ENCODE data around the gene TRIM15.

TRIM15 gene

DNA sequence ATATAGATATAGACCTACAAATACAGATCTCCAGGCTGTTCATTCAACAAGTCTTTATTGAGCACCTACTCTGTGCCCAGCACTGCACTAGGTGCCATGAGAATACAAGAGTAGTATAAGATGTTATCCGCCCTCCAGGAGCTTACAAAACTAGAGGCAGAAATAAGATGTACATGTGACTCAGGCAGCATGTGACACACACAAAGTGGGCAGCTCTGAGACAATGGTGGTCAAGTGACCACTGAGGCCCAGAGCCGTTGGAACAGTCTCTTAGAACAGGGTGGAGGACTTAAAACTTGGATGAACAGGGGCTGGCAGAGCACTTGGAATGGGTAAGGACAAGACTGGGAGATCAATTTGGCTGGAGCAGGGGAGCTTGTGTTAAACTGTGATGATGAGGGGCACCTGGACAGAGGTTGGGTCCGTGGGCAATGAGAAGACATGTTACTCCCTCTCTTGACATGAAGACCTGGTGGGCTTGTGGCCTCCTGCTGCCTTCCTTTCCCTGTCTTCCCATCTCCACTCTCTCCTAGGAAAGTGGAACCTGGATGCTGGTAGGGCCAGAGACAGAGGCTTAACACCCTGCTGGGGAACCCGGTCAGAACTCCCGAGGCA is 21.2 kb downstream of the TRIM15 start:
- peaks cover 0 to 1% (median 0%) of the 10 kb centered on the region in 5 experiments for H3K27me3 ChIP-seq (replicated peaks in 2 of 5; ENCODE audit: control insufficient read depth in 4 of 5, insufficient read depth in 5 of 5, low read length in 4 of 5)
- POLR2A ChIA-PET, result no interaction called here
- H3K36me3 ChIP-seq (ENCODE audit: control insufficient read depth in 4 of 4, insufficient read depth in 4 of 4, low read length in 3 of 4), result peaks cover 14 to 37% (median 28%) of the 10 kb centered on the region in 4 experiments
- H3K27ac ChIP-seq (ENCODE audit: insufficient read depth in 1 of 2, low read depth in 1 of 2, low read length in 2 of 2, poor library complexity in 1 of 2, severe bottlenecking in 2 of 2), result no peak overlapping the region
- no peak overlapping the region for H3K4me3 ChIP-seq (ENCODE audit: control insufficient read depth in 1 of 7, extremely low read depth in 1 of 7, insufficient read depth in 4 of 7, low read depth in 2 of 7, low read length in 6 of 7)
- H3K4me1 ChIP-seq (ENCODE audit: control extremely low read depth in 1 of 4, control insufficient read depth in 4 of 4, insufficient read depth in 4 of 4, low read length in 3 of 4), result no peaks in the 10 kb centered on the region
- CTCF ChIA-PET, result interaction anchor here (0.8 to 1.2 kb wide), 2 partner anchors 9 to 16 kb away, joined by 3 read pairs; no protein-coding TSS in a partner anchor
- peaks cover 0 to 4% (median 2%) of the 10 kb centered on the region in 5 experiments for H3K9me3 ChIP-seq (ENCODE audit: control extremely low read depth in 1 of 5, control insufficient read depth in 4 of 5, insufficient read depth in 2 of 5, low read depth in 1 of 5, low read length in 4 of 5)
- 100% methylated on average over 2 of the region's 5 CpGs for WGBS (ENCODE audit: insufficient coverage)
- DNase-seq, result no peak

DNA sequence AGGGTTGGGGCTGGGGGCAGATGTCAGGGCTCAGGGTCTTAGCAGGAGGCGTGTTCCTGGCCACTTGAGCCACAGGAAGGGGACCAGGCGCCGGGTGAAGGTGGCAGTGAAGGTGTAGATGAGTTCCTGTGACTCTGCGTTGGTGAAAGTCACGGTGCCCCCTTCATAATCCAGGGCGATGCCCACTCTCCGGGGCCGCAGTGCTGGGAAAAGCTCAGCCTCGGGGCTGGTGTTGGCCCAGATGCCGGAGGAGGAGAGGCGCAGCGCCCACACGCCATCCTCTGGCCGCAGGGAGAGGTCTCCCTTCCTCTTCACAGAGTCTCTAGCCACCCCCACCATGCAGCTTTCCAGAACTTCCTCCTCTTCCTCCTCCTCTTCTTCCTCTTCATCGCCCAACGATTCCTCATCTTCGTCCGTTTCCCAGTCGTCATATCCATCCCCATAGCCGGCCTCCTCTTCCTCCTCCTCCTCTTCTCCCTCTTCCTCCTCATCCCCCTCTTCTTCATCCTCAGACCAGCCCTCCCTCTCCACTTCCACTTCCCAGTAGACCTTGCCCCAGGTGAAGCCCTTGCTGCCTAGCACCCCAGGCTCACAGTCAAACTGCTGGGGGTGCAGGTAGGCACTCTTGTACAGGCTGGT is 22.6 kb downstream of the TRIM15 start:
- Histone ChIP-seq H3K36me3 (ENCODE audit: control insufficient read depth in 4 of 4, insufficient read depth in 4 of 4, low read length in 3 of 4) (peaks cover 14 to 51% (median 34%) of the 10 kb centered on the region in 4 experiments), H3K4me3 (ENCODE audit: control insufficient read depth in 1 of 7, extremely low read depth in 1 of 7, insufficient read depth in 4 of 7, low read depth in 2 of 7, low read length in 6 of 7) (no peak overlapping the region), H3K9me3 (ENCODE audit: control extremely low read depth in 1 of 5, control insufficient read depth in 4 of 5, insufficient read depth in 2 of 5, low read depth in 1 of 5, low read length in 4 of 5) (no peaks in the 10 kb centered on the region), H3K27ac (ENCODE audit: insufficient read depth in 1 of 2, low read depth in 1 of 2, low read length in 2 of 2, poor library complexity in 1 of 2, severe bottlenecking in 2 of 2) (no peak overlapping the region), H3K27me3 (replicated peaks in 2 of 5; ENCODE audit: control insufficient read depth in 4 of 5, insufficient read depth in 5 of 5, low read length in 4 of 5) (no peaks in the 10 kb centered on the region), H3K4me1 (ENCODE audit: control extremely low read depth in 1 of 4, control insufficient read depth in 4 of 4, insufficient read depth in 4 of 4, low read length in 3 of 4) (no peaks in the 10 kb centered on the region)
- WGBS (ENCODE audit: insufficient coverage), result 94% methylated on average over 17 of the region's 20 CpGs
- CTCF ChIA-PET, result interaction anchor here (1.2 kb wide), 1 partner anchor 15 kb away, joined by 3 read pairs; no protein-coding TSS in a partner anchor
- no peak for DNase-seq
- POLR2A ChIA-PET, result no interaction called here

DNA sequence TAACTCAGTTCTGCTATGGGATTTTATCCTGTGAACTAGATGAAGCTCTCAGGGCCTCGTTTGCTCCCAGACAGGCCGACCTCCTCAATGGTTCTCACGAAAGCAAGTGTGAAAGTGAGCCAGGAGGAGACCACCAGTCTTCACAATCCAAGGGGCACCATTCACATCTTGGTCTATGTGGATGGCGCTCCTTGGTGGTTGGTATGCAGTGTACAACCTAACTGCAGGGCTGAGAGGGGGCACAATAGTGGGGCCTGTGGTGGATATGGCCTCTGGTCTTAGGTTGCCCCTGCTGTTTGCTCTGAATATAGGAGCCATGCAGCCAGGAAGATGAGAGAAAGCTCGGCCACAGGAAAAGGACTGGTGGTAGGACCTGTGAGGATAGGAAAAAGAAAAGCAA is 25.2 kb downstream of the TRIM15 start:
- 97% methylated on average over 5 of the region's 5 CpGs for WGBS (ENCODE audit: insufficient coverage)
- ChIA-PET CTCF (no interaction called here), POLR2A (no interaction called here)
- H3K27me3 ChIP-seq (replicated peaks in 2 of 5; ENCODE audit: control insufficient read depth in 4 of 5, insufficient read depth in 5 of 5, low read length in 4 of 5), result no peaks in the 10 kb centered on the region
- no peak overlapping the region for H3K27ac ChIP-seq (ENCODE audit: insufficient read depth in 1 of 2, low read depth in 1 of 2, low read length in 2 of 2, poor library complexity in 1 of 2, severe bottlenecking in 2 of 2)
- no peak overlapping the region for H3K4me3 ChIP-seq (ENCODE audit: control insufficient read depth in 1 of 7, extremely low read depth in 1 of 7, insufficient read depth in 4 of 7, low read depth in 2 of 7, low read length in 6 of 7)
- H3K36me3 ChIP-seq (ENCODE audit: control insufficient read depth in 4 of 4, insufficient read depth in 4 of 4, low read length in 3 of 4), result peaks cover 14 to 60% (median 42%) of the 10 kb centered on the region in 4 experiments
- H3K9me3 ChIP-seq (ENCODE audit: control extremely low read depth in 1 of 5, control insufficient read depth in 4 of 5, insufficient read depth in 2 of 5, low read depth in 1 of 5, low read length in 4 of 5), result no peaks in the 10 kb centered on the region
- no peaks in the 10 kb centered on the region for H3K4me1 ChIP-seq (ENCODE audit: control extremely low read depth in 1 of 4, control insufficient read depth in 4 of 4, insufficient read depth in 4 of 4, low read length in 3 of 4)
- no peak for DNase-seq

DNA sequence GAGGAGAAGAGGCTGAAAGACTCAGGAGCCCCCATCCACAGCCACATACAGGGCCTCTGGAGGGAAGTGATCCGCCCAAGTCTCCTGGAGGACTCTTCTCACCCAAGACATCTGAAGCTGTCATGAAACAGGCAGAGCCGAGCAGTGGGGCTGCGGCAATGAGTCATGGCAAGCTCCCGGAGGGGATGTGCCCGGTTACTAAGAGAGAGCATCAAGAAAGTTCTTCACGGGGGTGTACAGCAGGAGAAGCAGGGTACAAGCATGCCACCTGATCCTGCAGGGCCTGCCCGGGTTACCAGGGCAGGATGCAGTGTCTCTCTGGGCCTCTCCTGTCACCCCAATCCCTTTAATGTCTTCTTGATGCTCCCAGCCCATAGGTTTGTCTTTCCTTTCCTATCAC is 28.7 kb downstream of the TRIM15 start:
- Histone ChIP-seq H3K9me3 (ENCODE audit: control extremely low read depth in 1 of 5, control insufficient read depth in 4 of 5, insufficient read depth in 2 of 5, low read depth in 1 of 5, low read length in 4 of 5) (no peaks in the 10 kb centered on the region), H3K4me3 (ENCODE audit: control insufficient read depth in 1 of 7, extremely low read depth in 1 of 7, insufficient read depth in 4 of 7, low read depth in 2 of 7, low read length in 6 of 7) (no peak overlapping the region), H3K4me1 (ENCODE audit: control extremely low read depth in 1 of 4, control insufficient read depth in 4 of 4, insufficient read depth in 4 of 4, low read length in 3 of 4) (no peaks in the 10 kb centered on the region), H3K27ac (ENCODE audit: insufficient read depth in 1 of 2, low read depth in 1 of 2, low read length in 2 of 2, poor library complexity in 1 of 2, severe bottlenecking in 2 of 2) (no peak overlapping the region), H3K27me3 (replicated peaks in 2 of 5; ENCODE audit: control insufficient read depth in 4 of 5, insufficient read depth in 5 of 5, low read length in 4 of 5) (no peaks in the 10 kb centered on the region), H3K36me3 (ENCODE audit: control insufficient read depth in 4 of 4, insufficient read depth in 4 of 4, low read length in 3 of 4) (peaks cover 5 to 65% (median 35%) of the 10 kb centered on the region in 4 experiments)
- POLR2A ChIA-PET, result no interaction called here
- CTCF ChIA-PET, result interaction anchor here (0.8 to 1.7 kb wide), 2 partner anchors 12 to 89 kb away, joined by 3 to 4 read pairs; no protein-coding TSS in a partner anchor
- DNase-seq, result no peak
- WGBS (ENCODE audit: insufficient coverage), result 98% methylated on average over 7 of the region's 7 CpGs

DNA sequence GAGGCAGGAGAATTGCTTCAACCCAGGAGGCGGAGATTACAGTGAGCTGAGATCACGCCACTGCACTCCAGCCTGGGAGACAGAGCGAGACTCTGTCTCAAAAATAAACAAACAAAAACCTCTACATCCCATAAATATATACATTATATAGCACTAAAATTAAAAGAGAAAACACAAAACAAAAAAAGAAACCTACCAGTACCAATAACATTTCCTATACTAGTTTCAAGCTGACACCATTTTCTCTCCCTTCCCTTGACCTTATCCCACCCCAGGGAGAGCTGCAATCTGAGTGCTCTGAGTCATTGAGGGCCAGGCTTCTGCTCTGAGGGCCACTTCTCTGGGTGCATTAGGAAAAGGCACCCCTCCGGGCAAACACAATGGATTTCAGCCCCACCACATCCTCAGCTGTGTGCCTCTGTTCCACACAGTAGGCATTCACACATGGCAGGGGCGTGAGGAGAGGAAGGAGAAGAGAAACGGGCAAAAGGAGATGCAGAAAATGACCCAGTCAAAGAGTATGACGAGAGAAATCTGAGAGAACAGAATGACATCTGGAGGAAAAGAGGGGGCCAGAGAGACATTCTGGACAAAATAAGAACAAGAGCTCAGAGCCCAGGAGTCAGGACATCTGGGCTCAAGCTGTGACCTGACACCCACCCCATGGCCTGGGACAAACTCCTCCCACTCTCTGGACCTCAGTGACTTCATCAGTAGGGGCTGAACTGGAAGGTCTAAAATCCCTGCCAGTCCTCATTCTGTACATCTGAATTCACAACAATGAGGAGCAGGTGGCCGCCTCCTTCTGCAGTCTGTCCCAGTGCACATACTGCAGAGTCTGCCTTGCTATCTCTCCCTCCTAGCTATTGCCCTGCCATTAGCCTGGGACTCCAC is 31.7 kb downstream of the TRIM15 start:
- no peak for DNase-seq
- Histone ChIP-seq H3K4me3 (ENCODE audit: control insufficient read depth in 1 of 7, extremely low read depth in 1 of 7, insufficient read depth in 4 of 7, low read depth in 2 of 7, low read length in 6 of 7) (no peak overlapping the region), H3K36me3 (ENCODE audit: control insufficient read depth in 4 of 4, insufficient read depth in 4 of 4, low read length in 3 of 4) (peaks cover 0 to 70% (median 30%) of the 10 kb centered on the region in 4 experiments), H3K27ac (ENCODE audit: insufficient read depth in 1 of 2, low read depth in 1 of 2, low read length in 2 of 2, poor library complexity in 1 of 2, severe bottlenecking in 2 of 2) (no peak overlapping the region), H3K4me1 (ENCODE audit: control extremely low read depth in 1 of 4, control insufficient read depth in 4 of 4, insufficient read depth in 4 of 4, low read length in 3 of 4) (no peaks in the 10 kb centered on the region), H3K9me3 (ENCODE audit: control extremely low read depth in 1 of 5, control insufficient read depth in 4 of 5, insufficient read depth in 2 of 5, low read depth in 1 of 5, low read length in 4 of 5) (no peaks in the 10 kb centered on the region), H3K27me3 (replicated peaks in 2 of 5; ENCODE audit: control insufficient read depth in 4 of 5, insufficient read depth in 5 of 5, low read length in 4 of 5) (no peaks in the 10 kb centered on the region)
- WGBS (ENCODE audit: insufficient coverage), result 91% methylated on average over 5 of the region's 8 CpGs
- ChIA-PET POLR2A (no interaction called here), CTCF (interaction anchor here (0.7 to 1.2 kb wide), 3 partner anchors 13 to 18 kb away, joined by 3 to 5 read pairs (median 4); no protein-coding TSS in a partner anchor)

DNA sequence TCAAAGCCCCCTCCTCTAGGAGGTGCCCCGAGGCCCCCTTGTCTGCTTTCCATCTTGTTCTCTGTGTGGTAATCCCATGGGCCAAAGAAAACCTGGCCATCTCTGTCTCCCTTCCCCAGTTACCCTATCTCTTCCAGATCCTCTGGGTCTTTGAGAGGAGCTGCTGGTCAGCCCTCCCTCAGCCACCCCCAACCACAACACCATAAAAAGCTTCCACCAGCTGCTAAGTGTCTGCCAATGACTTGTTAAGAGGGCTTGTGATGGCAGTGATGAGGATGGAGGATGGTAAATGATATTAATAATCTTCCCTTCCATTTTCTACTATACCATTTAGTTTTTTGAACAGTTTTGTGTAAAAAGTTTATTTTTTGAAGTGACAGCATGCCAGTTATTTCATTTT is 32.6 kb downstream of the TRIM15 start:
- H3K27ac ChIP-seq (ENCODE audit: insufficient read depth in 1 of 2, low read depth in 1 of 2, low read length in 2 of 2, poor library complexity in 1 of 2, severe bottlenecking in 2 of 2), result no peak overlapping the region
- POLR2A ChIA-PET, result no interaction called here
- no peak overlapping the region for H3K4me3 ChIP-seq (ENCODE audit: control insufficient read depth in 1 of 7, extremely low read depth in 1 of 7, insufficient read depth in 4 of 7, low read depth in 2 of 7, low read length in 6 of 7)
- peaks cover 3 to 8% (median 6%) of the 10 kb centered on the region in 4 experiments for H3K4me1 ChIP-seq (ENCODE audit: control extremely low read depth in 1 of 4, control insufficient read depth in 4 of 4, insufficient read depth in 4 of 4, low read length in 3 of 4)
- CTCF ChIA-PET, result interaction anchor here (1.2 kb wide), 1 partner anchor 12 kb away, joined by 5 read pairs; no protein-coding TSS in a partner anchor
- WGBS (ENCODE audit: insufficient coverage), result no CpG with 5 or more reads among the region's 1 CpG
- DNase-seq, result no peak
- H3K27me3 ChIP-seq (replicated peaks in 2 of 5; ENCODE audit: control insufficient read depth in 4 of 5, insufficient read depth in 5 of 5, low read length in 4 of 5), result no peaks in the 10 kb centered on the region
- no peaks in the 10 kb centered on the region for H3K9me3 ChIP-seq (ENCODE audit: control extremely low read depth in 1 of 5, control insufficient read depth in 4 of 5, insufficient read depth in 2 of 5, low read depth in 1 of 5, low read length in 4 of 5)
- H3K36me3 ChIP-seq (ENCODE audit: control insufficient read depth in 4 of 4, insufficient read depth in 4 of 4, low read length in 3 of 4), result peaks cover 0 to 67% (median 28%) of the 10 kb centered on the region in 4 experiments
